ENCODE measurements around the gene GLDN. TPM values are rescaled to one million over a fixed set of nuclear protein-coding genes. Genes with fewer than 3 reads are reported as not detected.

GLDN gene
- polyA plus RNA-seq, 1 of the 3 experiments (the other 2 are of a cell fraction): not detected

- Histone ChIP-seq H4K20me1 (ENCODE audit: insufficient read depth) (no peaks in the 10 kb centered on the region), H2AFZ (ENCODE audit: low read depth) (no peak overlapping the region), H3K9me2 (no peaks in the 10 kb centered on the region), H3K4me1 (ENCODE audit: control insufficient read depth in 1 of 2, insufficient read depth in 2 of 2, low read depth in 1 of 2, low read length in 1 of 2) (peaks cover 0 to 8% of the 10 kb centered on the region in 2 experiments; a peak in 1 of 4 replicates), H3K27me3 (ENCODE audit: insufficient read depth) (no peaks in the 10 kb centered on the region; the same call in 1 of the 2 replicates), H3K9ac (no peak overlapping the region), H3F3A (replicated peaks; ENCODE audit: insufficient read depth) (no peaks in the 10 kb centered on the region), H3K4me2 (no peak overlapping the region), H3K36me3 (replicated peaks in 1 of 2; ENCODE audit: control insufficient read depth in 1 of 2, insufficient read depth in 2 of 2, low read length in 1 of 2) (no peaks in the 10 kb centered on the region), H3K4me3 (ENCODE audit: low read depth in 2 of 2, low read length in 1 of 2) (no peak overlapping the region), H3K79me2 (ENCODE audit: insufficient read depth) (no peaks in the 10 kb centered on the region), H3K9me3 (no peaks in the 10 kb centered on the region), H3K27ac (ENCODE audit: low read depth in 2 of 2, low read length in 1 of 2) (no peak overlapping the region)
- 47% methylated on average over 4 of the region's 8 CpGs for WGBS (ENCODE audit: low lambda C conversion rate)
- TF ChIP-seq YY1 (IDR thresholded peaks at IDR 0.05; ENCODE audit: low read depth) (no peak), FOSL2 (IDR thresholded peaks at IDR 0.05; ENCODE audit: borderline replicate concordance, low read depth) (no peak), IRF3 (IDR thresholded peaks at IDR 0.05; ENCODE audit: low read depth, low read length) (no peak), POLR2AphosphoS5 (IDR thresholded peaks at IDR 0.05; ENCODE audit: low read depth, low read length) (no peak), GATA2 (CRISPR knock-in tag; IDR thresholded peaks at IDR 0.05) (no peak), SMC3 (IDR thresholded peaks at IDR 0.05; ENCODE audit: low read depth, low read length) (no peak), ELF1 (IDR thresholded peaks at IDR 0.05) (no peak), GABPA (IDR thresholded peaks at IDR 0.05; ENCODE audit: low read depth) (no peak), MXI1 (IDR thresholded peaks at IDR 0.05; ENCODE audit: low read depth, low read length) (no peak)
- TF ChIP-seq, protein P1, sequence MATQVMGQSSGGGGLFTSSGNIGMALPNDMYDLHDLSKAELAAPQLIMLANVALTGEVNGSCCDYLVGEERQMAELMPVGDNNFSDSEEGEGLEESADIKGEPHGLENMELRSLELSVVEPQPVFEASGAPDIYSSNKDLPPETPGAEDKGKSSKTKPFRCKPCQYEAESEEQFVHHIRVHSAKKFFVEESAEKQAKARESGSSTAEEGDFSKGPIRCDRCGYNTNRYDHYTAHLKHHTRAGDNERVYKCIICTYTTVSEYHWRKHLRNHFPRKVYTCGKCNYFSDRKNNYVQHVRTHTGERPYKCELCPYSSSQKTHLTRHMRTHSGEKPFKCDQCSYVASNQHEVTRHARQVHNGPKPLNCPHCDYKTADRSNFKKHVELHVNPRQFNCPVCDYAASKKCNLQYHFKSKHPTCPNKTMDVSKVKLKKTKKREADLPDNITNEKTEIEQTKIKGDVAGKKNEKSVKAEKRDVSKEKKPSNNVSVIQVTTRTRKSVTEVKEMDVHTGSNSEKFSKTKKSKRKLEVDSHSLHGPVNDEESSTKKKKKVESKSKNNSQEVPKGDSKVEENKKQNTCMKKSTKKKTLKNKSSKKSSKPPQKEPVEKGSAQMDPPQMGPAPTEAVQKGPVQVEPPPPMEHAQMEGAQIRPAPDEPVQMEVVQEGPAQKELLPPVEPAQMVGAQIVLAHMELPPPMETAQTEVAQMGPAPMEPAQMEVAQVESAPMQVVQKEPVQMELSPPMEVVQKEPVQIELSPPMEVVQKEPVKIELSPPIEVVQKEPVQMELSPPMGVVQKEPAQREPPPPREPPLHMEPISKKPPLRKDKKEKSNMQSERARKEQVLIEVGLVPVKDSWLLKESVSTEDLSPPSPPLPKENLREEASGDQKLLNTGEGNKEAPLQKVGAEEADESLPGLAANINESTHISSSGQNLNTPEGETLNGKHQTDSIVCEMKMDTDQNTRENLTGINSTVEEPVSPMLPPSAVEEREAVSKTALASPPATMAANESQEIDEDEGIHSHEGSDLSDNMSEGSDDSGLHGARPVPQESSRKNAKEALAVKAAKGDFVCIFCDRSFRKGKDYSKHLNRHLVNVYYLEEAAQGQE (IDR thresholded peaks at IDR 0.05; ENCODE audit: low read depth, low read length): no peak
- TF ChIP-seq, protein P2, sequence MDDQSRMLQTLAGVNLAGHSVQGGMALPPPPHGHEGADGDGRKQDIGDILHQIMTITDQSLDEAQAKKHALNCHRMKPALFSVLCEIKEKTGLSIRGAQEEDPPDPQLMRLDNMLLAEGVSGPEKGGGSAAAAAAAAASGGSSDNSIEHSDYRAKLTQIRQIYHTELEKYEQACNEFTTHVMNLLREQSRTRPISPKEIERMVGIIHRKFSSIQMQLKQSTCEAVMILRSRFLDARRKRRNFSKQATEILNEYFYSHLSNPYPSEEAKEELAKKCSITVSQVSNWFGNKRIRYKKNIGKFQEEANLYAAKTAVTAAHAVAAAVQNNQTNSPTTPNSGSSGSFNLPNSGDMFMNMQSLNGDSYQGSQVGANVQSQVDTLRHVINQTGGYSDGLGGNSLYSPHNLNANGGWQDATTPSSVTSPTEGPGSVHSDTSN (IDR thresholded peaks at IDR 0.05): no peak
- TF ChIP-seq, protein P3, sequence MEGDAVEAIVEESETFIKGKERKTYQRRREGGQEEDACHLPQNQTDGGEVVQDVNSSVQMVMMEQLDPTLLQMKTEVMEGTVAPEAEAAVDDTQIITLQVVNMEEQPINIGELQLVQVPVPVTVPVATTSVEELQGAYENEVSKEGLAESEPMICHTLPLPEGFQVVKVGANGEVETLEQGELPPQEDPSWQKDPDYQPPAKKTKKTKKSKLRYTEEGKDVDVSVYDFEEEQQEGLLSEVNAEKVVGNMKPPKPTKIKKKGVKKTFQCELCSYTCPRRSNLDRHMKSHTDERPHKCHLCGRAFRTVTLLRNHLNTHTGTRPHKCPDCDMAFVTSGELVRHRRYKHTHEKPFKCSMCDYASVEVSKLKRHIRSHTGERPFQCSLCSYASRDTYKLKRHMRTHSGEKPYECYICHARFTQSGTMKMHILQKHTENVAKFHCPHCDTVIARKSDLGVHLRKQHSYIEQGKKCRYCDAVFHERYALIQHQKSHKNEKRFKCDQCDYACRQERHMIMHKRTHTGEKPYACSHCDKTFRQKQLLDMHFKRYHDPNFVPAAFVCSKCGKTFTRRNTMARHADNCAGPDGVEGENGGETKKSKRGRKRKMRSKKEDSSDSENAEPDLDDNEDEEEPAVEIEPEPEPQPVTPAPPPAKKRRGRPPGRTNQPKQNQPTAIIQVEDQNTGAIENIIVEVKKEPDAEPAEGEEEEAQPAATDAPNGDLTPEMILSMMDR (IDR thresholded peaks at IDR 0.05): no peak
- ChIA-PET POLR2A (no interaction called here), CTCF (interaction anchor here (1.2 to 7.9 kb wide), 5 partner anchors 9 to 223 kb away, joined by 3 to 40 read pairs (median 11); no protein-coding TSS in a partner anchor)
- DNase-seq: no peak
Measured at GRCh38 chr15:51386029-51386428, 44.6 kb downstream of the GLDN start.

All from SK-N-SH (cell line).